RCC 7860 (cell line): ENCODE data around the gene FSTL4.

Source experiments
- DNase-seq: peaks from one replicate; pipeline ENCODE4 v3.0.0-alpha.2; 2015; ENCODE audit warnings: low spot score
- FAIRE-seq: peaks from 2 replicates; lab custom pipeline; 2012; peaks lifted over from hg19 to GRCh38; lab: Jason Lieb, UNC

The FSTL4 gene

GRCh38 chr5:133333326-133334150, 278.8 kb downstream of the FSTL4 start:
- DNase-seq: no peak
- FAIRE-seq: no peak

GRCh38 chr5:133332439-133333024, 279.8 kb downstream of the FSTL4 start:
- DNase-seq (no peak), FAIRE-seq (no peak)

- FAIRE-seq (no peak), DNase-seq (no peak)
Observed at GRCh38 chr5:133331941-133332340, 280.4 kb downstream of the FSTL4 start.

GRCh38 chr5:133330956-133331355, 281.4 kb downstream of the FSTL4 start:
- no peak for FAIRE-seq

GRCh38 chr5:133328800-133329199, 283.5 kb downstream of the FSTL4 start:
- DNase-seq: no peak
- no peak for FAIRE-seq

More at GRCh38 chr5:133330956-133331355, 281.4 kb downstream of the FSTL4 start:
- no peak for DNase-seq

- no peak for FAIRE-seq
- no peak for DNase-seq
Observed at GRCh38 chr5:133327946-133328401, 284.4 kb downstream of the FSTL4 start.

- DNase-seq (no peak), FAIRE-seq (no peak)
Observed at GRCh38 chr5:133326361-133326760, 286.0 kb downstream of the FSTL4 start.

GRCh38 chr5:133325864-133326263, 286.5 kb downstream of the FSTL4 start:
- no peak for FAIRE-seq
- no peak for DNase-seq

GRCh38 chr5:133324926-133325325, 287.4 kb downstream of the FSTL4 start:
- FAIRE-seq (no peak), DNase-seq (no peak)

GRCh38 chr5:133323494-133324457, 288.6 kb downstream of the FSTL4 start:
- no peak for FAIRE-seq
- no peak for DNase-seq

- FAIRE-seq (no peak), DNase-seq (no peak)
Observed at GRCh38 chr5:133322743-133323142, 289.6 kb downstream of the FSTL4 start.

- DNase-seq: no peak
- FAIRE-seq: no peak
Observed at GRCh38 chr5:133321833-133322420, 290.4 kb downstream of the FSTL4 start.

- FAIRE-seq: no peak
- DNase-seq: no peak
Observed at GRCh38 chr5:133321286-133321832, 291.0 kb downstream of the FSTL4 start.

- no peak for FAIRE-seq
- DNase-seq: no peak
Observed at GRCh38 chr5:133319905-133320520, 292.3 kb downstream of the FSTL4 start.

GRCh38 chr5:133319244-133319643, 293.1 kb downstream of the FSTL4 start:
- DNase-seq (no peak), FAIRE-seq (no peak)

GRCh38 chr5:133317558-133317957, 294.8 kb downstream of the FSTL4 start:
- DNase-seq: no peak
- no peak for FAIRE-seq

- DNase-seq (no peak), FAIRE-seq (no peak)
Observed at GRCh38 chr5:133316346-133317343, 295.7 kb downstream of the FSTL4 start.

GRCh38 chr5:133314086-133314485, 298.3 kb downstream of the FSTL4 start:
- DNase-seq (no peak), FAIRE-seq (no peak)

- DNase-seq: no peak
- FAIRE-seq: no peak
Observed at GRCh38 chr5:133311176-133311575, 301.2 kb downstream of the FSTL4 start.
